Coronary artery (tissue), 2 donors: ENCODE measurements around the gene MTA1.

ENCODE experiments used
- DNase-seq: peaks from one replicate; pipeline ENCODE4 v3.0.0-alpha.2; 2017; ENCODE audit warnings: low spot score
- H3K27ac ChIP-seq, 2 donors: fragments of 200-600 bp; sonication (generic); one replicate each; pipeline ENCODE4 v1.5.1; 2016 to 2019
- H3K4me3 ChIP-seq: fragments of 200-600 bp; sonication (generic); 2 replicates; pipeline ENCODE4 v1.5.1; 2016; ENCODE audit warnings: mild to moderate bottlenecking, moderate library complexity
- TF ChIP-seq, protein P1 (sequence below): fragments of 200-600 bp; sonication (generic); IDR thresholded peaks from one replicate; pipeline ENCODE4 v1.5.1; 2019; ENCODE audit warnings: antibody characterized with exemption

The MTA1 gene

DNA sequence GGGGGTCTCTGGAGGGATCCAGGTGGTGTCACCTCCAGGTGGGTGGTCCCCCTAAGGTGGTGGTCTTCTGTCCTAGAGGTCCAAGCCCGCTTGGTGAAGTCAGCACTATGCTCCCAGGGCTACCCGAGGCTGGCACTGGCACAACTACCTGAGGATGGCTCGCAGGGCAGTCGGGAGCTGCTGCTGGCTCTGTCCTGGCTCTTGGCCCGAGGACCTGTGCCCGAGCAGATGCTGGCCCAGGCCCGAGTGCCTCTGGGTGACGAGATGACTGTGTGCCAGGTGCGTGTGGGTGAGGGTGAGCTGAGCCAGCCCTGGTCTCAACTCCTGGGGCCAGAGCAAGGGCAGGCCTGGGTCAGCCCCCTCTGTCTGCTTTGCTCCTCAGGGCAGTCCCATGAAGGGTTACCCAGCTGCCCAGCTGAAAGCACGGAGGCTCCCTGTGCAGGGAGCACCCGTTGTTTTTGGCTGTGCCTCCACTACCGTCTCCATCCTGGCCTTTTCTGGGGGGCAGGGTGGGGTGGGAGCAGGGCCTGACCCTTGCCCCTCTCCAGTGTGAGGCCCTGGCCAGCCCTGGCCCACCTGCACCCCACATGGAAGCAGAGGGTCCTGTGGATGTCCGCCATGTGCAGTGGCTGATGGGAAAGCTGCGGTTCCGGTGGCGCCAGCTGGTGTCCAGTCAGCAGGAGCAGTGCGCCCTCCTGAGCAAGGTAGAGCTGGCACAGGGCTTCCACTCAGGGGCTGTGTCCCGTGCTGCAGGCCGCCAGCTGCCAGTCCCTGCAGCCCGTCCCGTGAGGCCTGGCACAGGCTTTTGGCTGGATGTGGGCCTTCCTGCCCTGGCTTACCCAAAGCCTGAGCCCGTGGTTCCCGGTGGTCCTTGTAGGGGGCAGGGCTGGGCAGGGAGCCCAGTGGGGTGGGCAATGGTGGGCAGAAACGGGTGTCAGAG lies 72.7 kb downstream of the MTA1 start:
- peak; percentile 79 for DNase-seq
- Histone ChIP-seq H3K27ac (peak overlapping the region in 1 of 2 donors; percentile 100), H3K4me3 (peak overlapping the region; percentile 93)

GRCh38 chr14:105492971-105493871 lies 73.6 kb downstream of the MTA1 start:
- peak; percentile 74 for DNase-seq
- H3K4me3 ChIP-seq, result no peak overlapping the region
- H3K27ac ChIP-seq, result no peak overlapping the region
- TF ChIP-seq, protein P1, sequence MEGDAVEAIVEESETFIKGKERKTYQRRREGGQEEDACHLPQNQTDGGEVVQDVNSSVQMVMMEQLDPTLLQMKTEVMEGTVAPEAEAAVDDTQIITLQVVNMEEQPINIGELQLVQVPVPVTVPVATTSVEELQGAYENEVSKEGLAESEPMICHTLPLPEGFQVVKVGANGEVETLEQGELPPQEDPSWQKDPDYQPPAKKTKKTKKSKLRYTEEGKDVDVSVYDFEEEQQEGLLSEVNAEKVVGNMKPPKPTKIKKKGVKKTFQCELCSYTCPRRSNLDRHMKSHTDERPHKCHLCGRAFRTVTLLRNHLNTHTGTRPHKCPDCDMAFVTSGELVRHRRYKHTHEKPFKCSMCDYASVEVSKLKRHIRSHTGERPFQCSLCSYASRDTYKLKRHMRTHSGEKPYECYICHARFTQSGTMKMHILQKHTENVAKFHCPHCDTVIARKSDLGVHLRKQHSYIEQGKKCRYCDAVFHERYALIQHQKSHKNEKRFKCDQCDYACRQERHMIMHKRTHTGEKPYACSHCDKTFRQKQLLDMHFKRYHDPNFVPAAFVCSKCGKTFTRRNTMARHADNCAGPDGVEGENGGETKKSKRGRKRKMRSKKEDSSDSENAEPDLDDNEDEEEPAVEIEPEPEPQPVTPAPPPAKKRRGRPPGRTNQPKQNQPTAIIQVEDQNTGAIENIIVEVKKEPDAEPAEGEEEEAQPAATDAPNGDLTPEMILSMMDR, result no peak

More for the DNA sequence above, 72.7 kb downstream of the MTA1 start:
- TF ChIP-seq, protein P1, result no peak

GRCh38 chr14:105493921-105494605 lies 74.4 kb downstream of the MTA1 start:
- Histone ChIP-seq H3K4me3 (no peak overlapping the region), H3K27ac (no peak overlapping the region)
- TF ChIP-seq, protein P1, result no peak
- peak; percentile 72 for DNase-seq

GRCh38 chr14:105494606-105494929 lies 74.9 kb downstream of the MTA1 start:
- peak; percentile 62 for DNase-seq
- Histone ChIP-seq H3K4me3 (no peak overlapping the region), H3K27ac (no peak overlapping the region)
- TF ChIP-seq, protein P1, result no peak

DNA sequence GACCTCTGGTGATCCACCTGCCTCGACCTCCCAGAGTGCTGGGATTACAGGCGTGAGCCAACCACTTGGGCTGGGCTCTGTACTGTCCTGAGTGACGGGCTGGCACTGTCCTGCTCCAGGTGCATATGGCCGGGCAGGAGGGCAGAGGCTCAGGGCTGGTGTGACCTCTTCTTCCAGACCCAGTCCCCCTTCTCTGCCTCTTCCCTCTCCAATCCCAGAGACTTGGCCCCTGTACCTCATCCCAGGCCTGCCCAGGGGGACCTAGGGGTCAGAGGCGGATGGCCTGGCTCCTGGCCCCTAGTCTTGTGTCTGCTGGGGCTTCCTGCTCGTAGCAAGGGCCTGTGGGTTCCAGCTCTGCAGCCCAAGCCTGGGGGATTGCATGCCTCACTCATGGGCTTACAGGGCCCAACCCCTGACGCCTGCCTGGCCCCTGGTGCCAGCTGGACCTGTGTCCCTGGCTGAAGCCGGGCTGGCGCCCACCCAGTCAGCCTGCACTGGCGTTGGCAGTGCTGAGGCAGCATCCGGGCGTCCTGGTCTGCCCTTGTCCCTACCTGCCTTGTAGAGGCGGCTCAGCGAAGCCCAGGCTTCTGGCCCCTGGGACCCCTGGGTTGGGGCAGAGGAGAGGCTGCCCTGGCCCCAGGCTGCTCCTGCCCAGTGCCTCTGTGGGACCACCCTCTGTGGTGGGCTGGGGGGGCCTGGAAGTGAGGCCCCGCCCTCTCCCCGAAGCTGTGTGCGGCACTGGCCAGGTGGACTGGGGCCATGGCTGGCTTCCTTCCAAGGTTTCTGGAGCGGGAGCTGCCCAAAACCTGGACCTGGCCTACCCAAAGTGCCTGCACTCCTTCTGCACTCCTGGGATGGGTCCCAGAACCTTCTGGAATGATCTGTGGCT lies 75.7 kb downstream of the MTA1 start:
- Histone ChIP-seq H3K4me3 (no peak overlapping the region), H3K27ac (no peak overlapping the region)
- DNase-seq, result peak; percentile 73
- TF ChIP-seq, protein P1, result no peak
